GM12878 (cell line): ENCODE measurements around the gene TSEN54. TPM values are rescaled to one million over a fixed set of nuclear protein-coding genes. Genes with fewer than 3 reads are reported as not detected.

Experiments used
- NFYA ChIP-seq: IDR thresholded peaks from 2 replicates; pipeline ENCODE4 v1.6.1; 2011; ENCODE audit warnings: low read depth, mild to moderate bottlenecking, low read length, improper control_type of control experiment, borderline replicate concordance
- NR2F1 ChIP-seq: fragments of 450-650 bp; conservative IDR thresholded peaks from 2 replicates; pipeline ENCODE4 v1.6.1; 2017; ENCODE audit warnings: mild to moderate bottlenecking
- SPI1 ChIP-seq: IDR thresholded peaks from 2 replicates; pipeline ENCODE4 v1.6.1; 2011; ENCODE audit warnings: low read depth, mild to moderate bottlenecking, low read length, moderate library complexity, borderline replicate concordance; ENCODE audit not compliant: insufficient read depth
- polyA plus RNA-seq, 11 experiments: library from polyadenylated mRNA; depleted of rRNA in 4 of 11; unstranded in 6 of 11; stranded (reverse) in 5 of 11; fragments of >200 nt; fragmentation: Nextera tagmentation in 4 of 11; fragmentation: Illumina TruSeq in 1 of 11; extraction: Ambion mirVana in 4 of 11; extraction: Trizol in 1 of 11; gene quantifications; 1 replicate in 1 of 11; 2 replicates in 10 of 11; pipeline versions ENCODE4 v1.2.1 to v1.2.3, GENCODE V29; 2011 to 2016; ENCODE audit warnings: inconsistent platforms in 2 of 11, missing spikeins in 2 of 11, low read depth in 1 of 11
- total RNA-seq, 4 experiments: library from RNA; depleted of rRNA in 3 of 4; stranded (reverse); fragments of >200 nt in 3 of 4; fragmentation: Illumina TruSeq in 1 of 4; extraction: Trizol in 1 of 4; gene quantifications; 2 replicates each; pipeline versions ENCODE4 v1.2.1 to v1.2.3, GENCODE V29; 2013 to 2021
- TF ChIP-seq, protein P1 (sequence below): IDR thresholded peaks from 2 replicates; pipeline ENCODE4 v1.6.1; 2012; ENCODE audit warnings: improper control_type of control experiment, low read depth, low read length; ENCODE audit not compliant: insufficient replicate concordance
- TF ChIP-seq, protein P2 (sequence below): IDR thresholded peaks from 2 replicates; pipeline ENCODE4 v1.6.1; 2012; ENCODE audit warnings: low read depth, low read length, improper control_type of control experiment
- TF ChIP-seq, protein P3 (sequence below): fragments of 450-650 bp; formaldehyde crosslinking; IDR thresholded peaks from 2 replicates; pipeline ENCODE4 v1.4.0; 2020; ENCODE audit warnings: mild to moderate bottlenecking, moderate library complexity

The TSEN54 gene
- total and polyA plus RNA-seq, 10 of the 15 experiments (the other 5 are each of a cell fraction or from before 2014, with no cell fraction given) = 7.1 to 48.0 (median 41.1) TPM

DNA sequence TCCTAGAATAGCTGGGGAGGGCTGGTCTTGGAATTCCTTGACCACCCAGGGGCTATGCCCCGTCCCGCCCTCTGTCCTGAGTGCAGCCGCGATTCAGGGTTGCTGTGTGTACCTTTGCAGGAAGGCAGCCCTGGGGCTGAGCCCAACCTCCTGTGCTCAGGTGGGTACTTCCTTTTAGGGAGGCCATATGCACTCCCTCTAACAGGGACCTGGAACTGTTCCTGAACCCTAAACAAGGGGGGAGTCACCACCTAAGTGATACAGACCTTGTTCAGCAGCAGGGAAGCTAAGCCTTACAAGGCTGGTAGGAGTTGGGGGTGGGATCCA lies 33.8 kb downstream of the TSEN54 start (continued):
- TF ChIP-seq, protein P1, sequence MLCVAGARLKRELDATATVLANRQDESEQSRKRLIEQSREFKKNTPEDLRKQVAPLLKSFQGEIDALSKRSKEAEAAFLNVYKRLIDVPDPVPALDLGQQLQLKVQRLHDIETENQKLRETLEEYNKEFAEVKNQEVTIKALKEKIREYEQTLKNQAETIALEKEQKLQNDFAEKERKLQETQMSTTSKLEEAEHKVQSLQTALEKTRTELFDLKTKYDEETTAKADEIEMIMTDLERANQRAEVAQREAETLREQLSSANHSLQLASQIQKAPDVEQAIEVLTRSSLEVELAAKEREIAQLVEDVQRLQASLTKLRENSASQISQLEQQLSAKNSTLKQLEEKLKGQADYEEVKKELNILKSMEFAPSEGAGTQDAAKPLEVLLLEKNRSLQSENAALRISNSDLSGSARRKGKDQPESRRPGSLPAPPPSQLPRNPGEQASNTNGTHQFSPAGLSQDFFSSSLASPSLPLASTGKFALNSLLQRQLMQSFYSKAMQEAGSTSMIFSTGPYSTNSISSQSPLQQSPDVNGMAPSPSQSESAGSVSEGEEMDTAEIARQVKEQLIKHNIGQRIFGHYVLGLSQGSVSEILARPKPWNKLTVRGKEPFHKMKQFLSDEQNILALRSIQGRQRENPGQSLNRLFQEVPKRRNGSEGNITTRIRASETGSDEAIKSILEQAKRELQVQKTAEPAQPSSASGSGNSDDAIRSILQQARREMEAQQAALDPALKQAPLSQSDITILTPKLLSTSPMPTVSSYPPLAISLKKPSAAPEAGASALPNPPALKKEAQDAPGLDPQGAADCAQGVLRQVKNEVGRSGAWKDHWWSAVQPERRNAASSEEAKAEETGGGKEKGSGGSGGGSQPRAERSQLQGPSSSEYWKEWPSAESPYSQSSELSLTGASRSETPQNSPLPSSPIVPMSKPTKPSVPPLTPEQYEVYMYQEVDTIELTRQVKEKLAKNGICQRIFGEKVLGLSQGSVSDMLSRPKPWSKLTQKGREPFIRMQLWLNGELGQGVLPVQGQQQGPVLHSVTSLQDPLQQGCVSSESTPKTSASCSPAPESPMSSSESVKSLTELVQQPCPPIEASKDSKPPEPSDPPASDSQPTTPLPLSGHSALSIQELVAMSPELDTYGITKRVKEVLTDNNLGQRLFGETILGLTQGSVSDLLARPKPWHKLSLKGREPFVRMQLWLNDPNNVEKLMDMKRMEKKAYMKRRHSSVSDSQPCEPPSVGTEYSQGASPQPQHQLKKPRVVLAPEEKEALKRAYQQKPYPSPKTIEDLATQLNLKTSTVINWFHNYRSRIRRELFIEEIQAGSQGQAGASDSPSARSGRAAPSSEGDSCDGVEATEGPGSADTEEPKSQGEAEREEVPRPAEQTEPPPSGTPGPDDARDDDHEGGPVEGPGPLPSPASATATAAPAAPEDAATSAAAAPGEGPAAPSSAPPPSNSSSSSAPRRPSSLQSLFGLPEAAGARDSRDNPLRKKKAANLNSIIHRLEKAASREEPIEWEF = no peak
- TF ChIP-seq, protein P2, sequence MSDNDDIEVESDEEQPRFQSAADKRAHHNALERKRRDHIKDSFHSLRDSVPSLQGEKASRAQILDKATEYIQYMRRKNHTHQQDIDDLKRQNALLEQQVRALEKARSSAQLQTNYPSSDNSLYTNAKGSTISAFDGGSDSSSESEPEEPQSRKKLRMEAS = no peak
- TF ChIP-seq SPI1 (no peak), NR2F1 (no peak), NFYA (no peak)
- TF ChIP-seq, protein P3, sequence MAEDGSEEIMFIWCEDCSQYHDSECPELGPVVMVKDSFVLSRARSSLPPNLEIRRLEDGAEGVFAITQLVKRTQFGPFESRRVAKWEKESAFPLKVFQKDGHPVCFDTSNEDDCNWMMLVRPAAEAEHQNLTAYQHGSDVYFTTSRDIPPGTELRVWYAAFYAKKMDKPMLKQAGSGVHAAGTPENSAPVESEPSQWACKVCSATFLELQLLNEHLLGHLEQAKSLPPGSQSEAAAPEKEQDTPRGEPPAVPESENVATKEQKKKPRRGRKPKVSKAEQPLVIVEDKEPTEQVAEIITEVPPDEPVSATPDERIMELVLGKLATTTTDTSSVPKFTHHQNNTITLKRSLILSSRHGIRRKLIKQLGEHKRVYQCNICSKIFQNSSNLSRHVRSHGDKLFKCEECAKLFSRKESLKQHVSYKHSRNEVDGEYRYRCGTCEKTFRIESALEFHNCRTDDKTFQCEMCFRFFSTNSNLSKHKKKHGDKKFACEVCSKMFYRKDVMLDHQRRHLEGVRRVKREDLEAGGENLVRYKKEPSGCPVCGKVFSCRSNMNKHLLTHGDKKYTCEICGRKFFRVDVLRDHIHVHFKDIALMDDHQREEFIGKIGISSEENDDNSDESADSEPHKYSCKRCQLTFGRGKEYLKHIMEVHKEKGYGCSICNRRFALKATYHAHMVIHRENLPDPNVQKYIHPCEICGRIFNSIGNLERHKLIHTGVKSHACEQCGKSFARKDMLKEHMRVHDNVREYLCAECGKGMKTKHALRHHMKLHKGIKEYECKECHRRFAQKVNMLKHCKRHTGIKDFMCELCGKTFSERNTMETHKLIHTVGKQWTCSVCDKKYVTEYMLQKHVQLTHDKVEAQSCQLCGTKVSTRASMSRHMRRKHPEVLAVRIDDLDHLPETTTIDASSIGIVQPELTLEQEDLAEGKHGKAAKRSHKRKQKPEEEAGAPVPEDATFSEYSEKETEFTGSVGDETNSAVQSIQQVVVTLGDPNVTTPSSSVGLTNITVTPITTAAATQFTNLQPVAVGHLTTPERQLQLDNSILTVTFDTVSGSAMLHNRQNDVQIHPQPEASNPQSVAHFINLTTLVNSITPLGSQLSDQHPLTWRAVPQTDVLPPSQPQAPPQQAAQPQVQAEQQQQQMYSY (CRISPR knock-in tag) = no peak
